H4 (cell line): ENCODE data around the gene ATN1. TPM values are rescaled to one million over a fixed set of nuclear protein-coding genes. Genes with fewer than 3 reads are reported as not detected.

Source experiments
- DNase-seq: peaks from one replicate; pipeline ENCODE4 v3.0.0-alpha.2; 2015; ENCODE audit warnings: low spot score
- total RNA-seq: library from RNA; depleted of rRNA; stranded (reverse); fragments of >200 nt; shearing (Covaris generic); gene quantifications from 2 replicates; pipeline ENCODE4 v1.2.3, GENCODE V29; 2014; rRNA removed

Gene ATN1
- total RNA-seq, 1 experiment from 2014 or later, result 6.0 TPM

GRCh38 chr12:6975297-6976032 is 47.7 kb downstream of the ATN1 start:
- no peak for DNase-seq

DNA sequence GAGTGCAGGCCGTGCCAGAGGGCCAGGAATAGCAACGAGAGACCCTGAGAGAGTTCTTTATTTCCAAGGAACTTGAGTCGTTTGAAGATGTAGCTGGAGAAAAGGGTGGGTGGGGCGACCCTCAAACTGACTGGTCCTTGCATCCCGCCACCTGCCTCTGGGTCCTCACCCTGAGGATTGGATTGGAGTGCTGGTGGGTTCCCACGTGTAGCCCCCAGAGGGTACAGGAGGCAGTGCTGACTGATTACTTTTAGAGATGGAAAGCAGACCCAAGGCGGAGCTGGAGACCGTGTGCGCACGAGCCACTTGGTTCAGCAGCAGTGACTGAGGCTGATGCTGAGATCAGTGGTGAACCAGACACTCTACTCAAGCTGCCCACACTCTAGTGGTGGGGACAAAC is 49.9 kb downstream of the ATN1 start:
- DNase-seq, result no peak

GRCh38 chr12:6978188-6978587 is 50.4 kb downstream of the ATN1 start:
- DNase-seq, result no peak

DNA sequence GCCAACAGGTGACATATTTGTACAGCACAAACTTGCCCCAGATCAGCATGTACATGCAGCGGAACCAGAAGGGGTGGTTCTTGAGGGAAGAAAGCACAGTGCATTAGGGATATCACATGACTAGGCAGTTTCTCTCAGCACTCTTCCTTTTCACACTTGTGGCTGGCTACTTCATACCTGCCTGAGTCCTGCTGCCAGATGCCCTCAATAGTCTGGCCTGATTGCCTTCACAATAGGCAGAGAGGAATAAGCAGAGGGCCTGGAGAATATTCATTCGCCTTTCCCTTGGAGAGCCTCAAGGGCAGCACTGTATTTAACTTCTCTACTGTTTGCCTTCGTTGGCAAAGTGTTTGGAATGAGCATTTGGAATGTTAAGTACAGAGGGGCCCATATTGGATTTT is 50.9 kb downstream of the ATN1 start:
- DNase-seq, result no peak

DNA sequence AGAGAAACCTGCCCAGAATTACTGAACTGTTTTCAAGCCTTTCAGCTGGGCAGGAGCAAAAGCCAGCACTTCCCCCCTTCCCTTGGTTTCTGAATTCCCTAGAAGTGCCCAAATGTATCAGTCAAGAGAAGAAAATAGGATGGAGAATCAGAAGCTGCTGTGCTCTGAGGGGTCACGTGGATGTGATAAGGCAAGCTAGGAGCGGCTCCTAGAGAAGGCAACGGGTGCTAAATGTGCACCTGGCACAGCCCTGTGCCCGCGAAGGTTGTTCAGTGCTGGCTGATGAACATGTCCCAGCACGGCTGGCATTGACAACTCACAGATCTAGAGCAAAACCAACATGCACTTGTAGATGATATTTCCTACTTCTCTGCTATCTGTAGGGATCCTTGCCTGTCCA is 51.3 kb downstream of the ATN1 start:
- no peak for DNase-seq

- DNase-seq, result no peak
These were observed 51.7 kb downstream of the ATN1 start for GRCh38 chr12:6979453-6979852.

- DNase-seq, result no peak
These were observed 52.3 kb downstream of the ATN1 start for GRCh38 chr12:6980075-6980474.

DNA sequence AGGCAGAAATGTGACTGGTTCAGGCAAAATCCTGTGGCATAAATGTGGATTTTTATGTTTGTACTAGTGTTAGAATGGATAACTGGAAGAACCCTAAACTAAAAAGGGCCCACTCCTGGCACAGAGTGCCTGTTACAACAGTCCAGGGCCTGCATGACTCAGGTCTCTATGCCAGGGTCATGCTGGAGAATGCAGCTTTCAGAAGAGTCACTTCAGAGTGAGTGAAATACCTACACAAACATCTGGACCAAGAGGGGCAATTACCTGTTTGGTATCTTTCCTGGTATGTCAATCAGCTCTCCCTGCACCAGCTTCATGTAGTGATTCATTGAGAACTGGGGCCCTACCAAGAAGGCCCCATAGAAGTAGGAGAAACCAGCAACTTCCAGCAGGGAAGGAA is 53.0 kb downstream of the ATN1 start:
- no peak for DNase-seq

- DNase-seq, result no peak
These were observed 53.6 kb downstream of the ATN1 start for GRCh38 chr12:6981152-6982052.

GRCh38 chr12:6982532-6982931 is 54.8 kb downstream of the ATN1 start:
- DNase-seq, result no peak

- DNase-seq, result no peak
These were observed 60.3 kb downstream of the ATN1 start for GRCh38 chr12:6987956-6988553.

Other genes with a start within 250 kb of the ATN1 start
- 21.2 and 23.6 TPM in 2 replicates for gene ZNF384, start 238.6 kb upstream of the ATN1 start, total RNA-seq
- not detected in 2 replicates for gene PIANP, start 227.1 kb upstream of the ATN1 start, total RNA-seq
- gene COPS7A, start 203.9 kb upstream of the ATN1 start, total RNA-seq, result 93.8 and 93.9 TPM in 2 replicates
- gene MLF2, start 174.8 kb upstream of the ATN1 start, total RNA-seq, result 314 and 332 TPM in 2 replicates
- gene PTMS, start 161.6 kb upstream of the ATN1 start, total RNA-seq, result 122 and 133 TPM in 2 replicates
- 0.06 TPM in 1 of 2 replicates, not detected in the other for gene LAG3, start 155.4 kb upstream of the ATN1 start, total RNA-seq
- gene CD4, start 138.4 kb upstream of the ATN1 start, total RNA-seq, result 0.12 TPM in 1 of 2 replicates, not detected in the other
- gene GPR162, start 106.1 kb upstream of the ATN1 start, total RNA-seq, result 8.5 and 13.8 TPM in 2 replicates
- 29.5 and 35.2 TPM in 2 replicates for gene P3H3, start 99.6 kb upstream of the ATN1 start, total RNA-seq
- 0.12 and 1.0 TPM in 2 replicates for gene GNB3, start 87.0 kb upstream of the ATN1 start, total RNA-seq
- 75.3 and 101 TPM in 2 replicates for gene CDCA3, start 76.7 kb upstream of the ATN1 start, total RNA-seq
- 86.2 and 91.4 TPM in 2 replicates for gene USP5, start 75.8 kb upstream of the ATN1 start, total RNA-seq
- 2,242 and 2,549 TPM in 2 replicates for gene TPI1, start 60.4 kb upstream of the ATN1 start, total RNA-seq
- 10.8 TPM in 2 replicates for gene SPSB2, start 54.7 kb upstream of the ATN1 start, total RNA-seq
- gene LRRC23, start 23.1 kb upstream of the ATN1 start, total RNA-seq, result 4.1 and 12.2 TPM in 2 replicates
- 10.6 and 11.2 TPM in 2 replicates for gene ENO2, start 13.4 kb upstream of the ATN1 start, total RNA-seq
- not detected in 2 replicates for gene RNU7-1, start 15.9 kb downstream of the ATN1 start, total RNA-seq
- 219 and 260 TPM in 2 replicates for gene C12orf57, start 16.1 kb downstream of the ATN1 start, total RNA-seq
- gene PTPN6, start 23.4 kb downstream of the ATN1 start, total RNA-seq, result not detected in 2 replicates
- 486 and 563 TPM in 2 replicates for gene PHB2, start 42.7 kb downstream of the ATN1 start, total RNA-seq
- 99.6 and 119 TPM in 2 replicates for gene EMG1, start 43.0 kb downstream of the ATN1 start, total RNA-seq
- gene LPCAT3, start 90.5 kb downstream of the ATN1 start, total RNA-seq, result 85.6 and 97.8 TPM in 2 replicates
- 72.4 and 88.1 TPM in 2 replicates for gene C1S, start 132.8 kb downstream of the ATN1 start, total RNA-seq
- gene C1R, start 164.5 kb downstream of the ATN1 start, total RNA-seq, result 71.4 and 104 TPM in 2 replicates
- gene C1RL, start 181.3 kb downstream of the ATN1 start, total RNA-seq, result 21.4 and 46.4 TPM in 2 replicates
- gene RBP5, start 200.9 kb downstream of the ATN1 start, total RNA-seq, result 0.88 TPM in 1 of 2 replicates, not detected in the other
- gene CLSTN3, start 202.4 kb downstream of the ATN1 start, total RNA-seq, result 40.1 and 60.6 TPM in 2 replicates